GM21390 (cell line): ENCODE data around the gene ZYX.
A peak's percentile ranks its signal among the peaks of the same experiment; 100 is the strongest.

Experiments
- ATAC-seq: cut with Tn5 transposase; IDR thresholded peaks from one replicate; pipeline ENCODE4 v1.9.1; 2021; ENCODE audit not compliant: unreplicated experiment

Gene ZYX

GRCh38 chr7:143362131-143363015 lies 18.8 kb upstream of the ZYX start, which contains the start of gene FAM131B:
FAM131B (minus strand) TSS chr7:143362713; CDS start chr7:143362603, 110 bp downstream.
- ATAC-seq: no peak

GRCh38 chr7:143363016-143363937 lies 17.9 kb upstream of the ZYX start:
- ATAC-seq: no peak

- no peak for ATAC-seq
Measured at GRCh38 chr7:143367972-143368371, 13.2 kb upstream of the ZYX start.

GRCh38 chr7:143368387-143368786 lies 12.8 kb upstream of the ZYX start:
- ATAC-seq: no peak

GRCh38 chr7:143369678-143370651 lies 11.2 kb upstream of the ZYX start:
- ATAC-seq: no peak

- no peak for ATAC-seq
Measured at GRCh38 chr7:143372070-143372469, 9.1 kb upstream of the ZYX start.

GRCh38 chr7:143373255-143373794 lies 7.8 kb upstream of the ZYX start:
- ATAC-seq: no peak

GRCh38 chr7:143374561-143374960 lies 6.6 kb upstream of the ZYX start:
- ATAC-seq: no peak

GRCh38 chr7:143375298-143376034 lies 5.7 kb upstream of the ZYX start:
- no peak for ATAC-seq

- no peak for ATAC-seq
Measured at GRCh38 chr7:143376396-143376795, 4.7 kb upstream of the ZYX start.

- ATAC-seq: no peak
Measured at GRCh38 chr7:143379611-143380259, 1.4 kb upstream of the ZYX start.

- peak; percentile 56 for ATAC-seq
Measured at GRCh38 chr7:143380260-143380645, 892 bp upstream of the ZYX start.

GRCh38 chr7:143381427-143382125 lies 431 bp downstream of the ZYX start:
- peak; percentile 22 for ATAC-seq

- no peak for ATAC-seq
Measured at GRCh38 chr7:143382126-143382790, 1.1 kb downstream of the ZYX start.

- no peak for ATAC-seq
Measured at GRCh38 chr7:143382791-143383641, 1.9 kb downstream of the ZYX start.

GRCh38 chr7:143383642-143383957 lies 2.5 kb downstream of the ZYX start:
- no peak for ATAC-seq

- no peak for ATAC-seq
Measured at GRCh38 chr7:143384148-143384547, 3.0 kb downstream of the ZYX start.
